ENCODE data around the gene PLCG1.

The PLCG1 gene

DNA sequence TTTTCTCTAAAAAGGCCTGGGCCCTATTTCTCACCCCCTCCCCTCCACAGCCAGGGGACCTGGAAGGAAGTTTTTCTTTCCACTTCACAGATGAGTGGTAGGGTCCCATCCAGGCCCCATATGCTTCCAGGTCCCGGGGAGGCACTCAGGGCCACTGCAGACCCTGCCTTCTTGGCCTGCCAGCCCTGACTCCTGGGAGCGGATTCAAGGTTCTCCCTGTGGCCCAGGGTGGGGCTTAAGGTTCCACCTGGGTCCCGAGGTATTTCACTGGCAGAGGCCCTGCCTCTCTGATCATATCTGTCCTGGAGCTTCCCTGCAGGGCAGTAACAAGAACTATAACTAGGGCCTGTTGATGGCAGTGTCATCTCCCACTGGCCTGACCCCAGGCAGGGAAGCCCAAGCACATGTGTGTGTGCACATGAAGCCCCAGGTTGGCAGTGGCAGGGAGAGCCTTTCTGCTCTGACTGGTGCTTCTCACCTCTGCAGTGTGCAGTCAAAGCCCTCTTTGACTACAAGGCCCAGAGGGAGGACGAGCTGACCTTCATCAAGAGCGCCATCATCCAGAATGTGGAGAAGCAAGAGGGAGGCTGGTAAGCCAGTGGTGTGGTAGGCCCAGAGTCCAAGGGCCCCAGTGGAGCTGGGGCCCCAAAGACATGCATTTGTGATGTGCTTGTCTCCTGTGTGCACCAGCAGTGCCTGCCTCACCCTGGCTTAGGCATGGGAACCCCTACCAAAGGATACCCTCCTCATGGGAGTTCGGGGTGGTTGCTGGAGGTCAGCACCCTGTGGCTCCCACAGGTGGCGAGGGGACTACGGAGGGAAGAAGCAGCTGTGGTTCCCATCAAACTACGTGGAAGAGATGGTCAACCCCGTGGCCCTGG, 31.2 kb downstream of the PLCG1 start:
- DNase-seq, result no peak

- no peak for DNase-seq
Observed at GRCh38 chr20:41169162-41169690, 31.9 kb downstream of the PLCG1 start.

- no peak for DNase-seq
Observed at GRCh38 chr20:41169791-41170351, 32.5 kb downstream of the PLCG1 start.

- no peak for DNase-seq
Observed at GRCh38 chr20:41170386-41171105, 33.2 kb downstream of the PLCG1 start.

DNA sequence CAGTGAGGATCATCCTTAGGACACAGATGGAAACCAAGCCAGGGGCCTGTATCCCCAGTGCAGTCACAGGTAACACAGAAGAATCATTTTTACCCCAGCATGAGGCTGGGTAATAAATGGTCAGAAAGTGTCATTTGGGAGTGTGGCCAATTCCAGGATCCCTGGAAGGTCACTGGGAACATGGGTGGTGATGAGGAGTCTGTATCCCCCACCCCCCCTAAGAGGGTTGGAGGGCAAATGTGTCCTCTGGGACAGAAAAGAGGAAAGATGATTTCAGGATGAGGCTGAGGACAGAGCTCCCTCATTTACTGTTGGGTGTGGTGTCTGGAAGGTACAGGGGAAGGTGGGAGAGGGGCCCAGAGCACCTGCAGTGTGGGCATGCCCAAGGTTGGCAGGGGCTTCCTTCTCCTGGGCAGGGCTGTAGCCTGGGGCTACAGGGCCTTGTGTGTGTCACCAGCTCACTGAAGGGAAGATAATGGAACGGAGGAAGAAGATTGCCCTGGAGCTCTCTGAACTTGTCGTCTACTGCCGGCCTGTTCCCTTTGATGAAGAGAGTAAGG, 34.5 kb downstream of the PLCG1 start:
- DNase-seq, result peak; percentile 3

GRCh38 chr20:41172296-41173140, 35.2 kb downstream of the PLCG1 start:
- DNase-seq, result no peak

DNA sequence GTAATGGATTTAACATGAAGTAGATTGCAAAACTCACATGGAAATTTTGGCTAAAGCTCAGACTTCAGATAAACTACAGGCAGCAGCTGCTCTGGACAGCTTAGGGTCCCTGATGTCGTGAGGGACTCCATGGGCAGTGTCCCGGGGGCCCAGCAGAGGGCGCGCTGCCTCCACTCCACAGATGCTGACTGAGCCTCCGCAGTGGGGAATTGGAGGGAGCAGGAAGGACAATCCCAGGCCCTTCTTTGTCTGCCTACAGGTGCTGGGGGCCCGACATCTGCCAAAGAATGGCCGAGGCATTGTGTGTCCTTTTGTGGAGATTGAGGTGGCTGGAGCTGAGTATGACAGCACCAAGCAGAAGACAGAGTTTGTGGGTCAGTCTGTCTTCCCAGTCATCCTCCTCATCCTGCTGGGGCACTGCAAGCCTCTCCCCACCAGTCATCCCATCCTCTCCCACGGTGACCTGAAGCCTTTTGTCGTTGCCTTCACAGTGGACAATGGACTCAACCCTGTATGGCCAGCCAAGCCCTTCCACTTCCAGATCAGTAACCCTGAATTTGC, 35.9 kb downstream of the PLCG1 start:
- DNase-seq, result peak; percentile 63

DNA sequence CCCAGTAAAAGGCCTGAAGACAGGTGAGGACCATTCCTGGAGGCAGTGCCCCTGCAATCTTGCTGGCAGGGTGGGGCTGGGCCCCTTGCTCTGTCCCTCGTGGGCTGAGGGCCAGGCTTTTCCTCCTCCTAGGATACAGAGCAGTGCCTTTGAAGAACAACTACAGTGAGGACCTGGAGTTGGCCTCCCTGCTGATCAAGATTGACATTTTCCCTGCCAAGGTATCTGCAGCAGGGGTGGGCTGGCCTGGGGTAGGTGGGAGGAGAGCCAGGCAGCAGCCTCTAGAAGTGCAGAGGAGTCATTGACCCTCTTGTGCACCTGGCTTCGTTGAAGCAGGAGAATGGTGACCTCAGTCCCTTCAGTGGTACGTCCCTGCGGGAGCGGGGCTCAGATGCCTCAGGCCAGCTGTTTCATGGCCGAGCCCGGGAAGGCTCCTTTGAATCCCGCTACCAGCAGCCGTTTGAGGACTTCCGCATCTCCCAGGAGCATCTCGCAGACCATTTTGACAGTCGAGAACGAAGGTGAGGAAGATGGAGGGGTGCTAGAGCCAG, 36.5 kb downstream of the PLCG1 start:
- no peak for DNase-seq

- no peak for DNase-seq
Observed at GRCh38 chr20:41174373-41174772, 37.0 kb downstream of the PLCG1 start.

DNA sequence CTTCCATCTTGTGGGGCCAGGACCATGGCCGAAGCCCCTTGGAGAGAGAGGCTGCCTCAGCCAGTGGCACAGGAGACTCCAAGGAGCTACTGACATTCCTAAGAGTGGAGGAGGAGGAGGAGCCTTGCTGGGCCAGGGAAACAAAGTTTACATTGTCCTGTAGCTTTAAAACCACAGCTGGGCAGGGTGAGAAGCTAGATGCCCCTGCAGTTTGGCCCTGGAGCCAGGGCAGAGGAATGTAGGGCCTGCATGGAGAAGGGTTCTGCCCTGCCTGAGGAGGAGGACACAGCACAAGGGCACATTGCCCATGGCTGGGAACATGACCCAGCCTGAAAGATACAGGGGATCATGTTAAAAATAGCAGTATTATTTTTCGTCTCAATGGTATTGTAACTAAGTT, 37.4 kb downstream of the PLCG1 start:
- no peak for DNase-seq

GRCh38 chr20:41175201-41175651, 37.9 kb downstream of the PLCG1 start:
- no peak for DNase-seq

- no peak for DNase-seq
Observed at GRCh38 chr20:41175727-41176330, 38.5 kb downstream of the PLCG1 start.

DNA sequence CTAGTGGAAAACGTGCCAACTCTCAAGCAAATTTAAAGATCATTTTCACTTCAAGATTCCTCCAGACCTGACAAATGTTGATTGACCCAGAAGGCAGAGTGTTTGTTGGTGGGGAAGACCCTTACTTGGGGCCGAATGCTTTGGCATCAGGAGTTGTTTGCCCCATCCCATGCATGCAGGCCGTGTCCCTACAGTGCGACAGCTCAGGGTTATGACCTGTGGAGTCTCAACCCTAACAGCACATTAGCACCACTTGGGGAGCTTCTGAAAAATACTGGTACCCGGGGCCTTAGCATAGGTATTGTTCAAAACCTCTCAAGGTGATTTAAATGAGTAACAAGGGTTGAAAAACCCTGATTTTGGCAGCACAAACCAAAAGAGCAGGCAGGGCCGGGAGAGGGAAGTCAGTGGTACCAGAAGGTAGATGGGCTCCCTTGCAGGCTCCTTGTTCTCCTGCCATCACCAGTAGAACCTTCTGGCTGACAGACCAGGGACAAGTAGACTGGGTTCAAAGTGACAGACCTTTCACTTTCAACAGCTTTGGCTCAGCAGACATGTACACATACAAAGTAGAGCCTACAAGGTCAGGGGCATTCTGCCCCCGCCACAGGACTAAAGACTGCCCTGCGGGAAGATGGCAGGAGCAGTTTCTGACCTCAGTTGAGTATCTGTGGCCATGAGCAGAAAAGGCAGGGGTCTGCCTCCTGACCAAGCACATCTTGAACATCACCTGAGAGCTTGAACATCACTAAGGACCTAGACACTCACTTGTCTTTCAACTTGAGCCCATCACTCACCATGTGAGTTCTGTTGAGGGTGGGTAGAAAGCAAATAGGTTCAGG, 39.6 kb downstream of the PLCG1 start:
- no peak for DNase-seq

DNA sequence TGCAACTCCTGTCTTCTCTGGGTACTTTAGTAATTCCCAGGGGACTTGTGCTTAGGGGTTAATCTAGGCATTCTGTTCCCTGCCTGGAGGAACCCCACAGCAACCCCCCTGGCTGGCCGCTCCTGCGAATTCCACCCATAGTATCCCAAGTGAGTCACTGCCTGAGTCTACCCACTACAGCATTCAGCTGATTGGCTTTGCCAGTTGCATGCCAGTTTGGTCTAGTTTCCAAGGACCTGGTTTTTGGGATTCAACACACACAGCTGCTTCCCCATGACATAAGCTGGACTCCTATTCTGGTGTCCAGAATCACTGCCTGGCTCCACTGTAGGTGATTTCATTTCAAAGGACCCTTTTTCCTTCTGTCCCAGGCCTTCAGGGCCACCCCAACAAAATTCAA, 40.3 kb downstream of the PLCG1 start:
- no peak for DNase-seq

GRCh38 chr20:41178495-41178894, 41.2 kb downstream of the PLCG1 start:
- DNase-seq, result no peak

DNA sequence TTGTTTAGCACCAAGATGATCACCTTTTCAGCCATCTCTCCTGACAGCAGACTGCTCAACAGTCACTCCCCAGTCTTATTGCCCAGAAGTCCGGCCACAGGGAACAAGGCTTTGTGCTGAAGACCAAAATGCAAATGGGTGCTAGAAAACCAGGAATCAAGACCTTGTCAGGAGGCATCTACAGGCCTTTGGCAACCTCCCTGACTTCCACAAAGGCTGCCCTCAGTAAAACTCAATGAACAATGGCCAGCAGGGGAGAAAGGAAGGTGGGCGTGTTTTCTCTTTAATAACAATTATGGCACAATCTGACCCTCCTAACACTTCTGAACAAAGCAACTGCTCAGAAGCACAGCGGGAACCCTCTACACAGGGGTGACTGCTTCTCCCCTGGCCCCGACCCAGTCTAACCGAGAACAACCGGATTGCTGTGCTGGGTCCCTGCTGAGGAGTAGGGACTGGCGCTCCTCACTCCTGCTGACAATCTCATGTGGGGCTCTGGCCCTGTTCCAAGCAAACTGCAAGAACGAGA, 41.6 kb downstream of the PLCG1 start:
- peak; percentile 91 for DNase-seq

DNA sequence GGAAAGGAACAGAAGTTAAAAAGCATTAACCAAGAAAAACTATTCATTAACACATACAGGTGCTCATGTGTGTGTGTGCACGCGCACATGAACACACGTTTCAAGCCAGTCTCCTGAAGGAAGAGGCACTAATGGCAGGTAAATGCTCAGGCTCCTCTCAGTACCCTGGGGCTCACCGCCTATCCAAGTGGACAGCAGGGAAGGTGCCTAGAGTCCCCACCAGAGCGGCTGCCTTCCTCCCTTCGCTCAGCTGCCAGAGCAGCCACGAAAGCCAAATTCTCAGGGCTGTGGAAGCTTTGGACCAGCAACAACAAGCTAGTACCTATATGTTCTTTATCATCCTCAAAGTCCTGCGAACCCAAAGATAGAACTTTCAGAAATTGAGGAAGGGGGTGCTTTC, 42.6 kb downstream of the PLCG1 start:
- no peak for DNase-seq

- no peak for DNase-seq
Observed at GRCh38 chr20:41180599-41181333, 43.4 kb downstream of the PLCG1 start.

DNA sequence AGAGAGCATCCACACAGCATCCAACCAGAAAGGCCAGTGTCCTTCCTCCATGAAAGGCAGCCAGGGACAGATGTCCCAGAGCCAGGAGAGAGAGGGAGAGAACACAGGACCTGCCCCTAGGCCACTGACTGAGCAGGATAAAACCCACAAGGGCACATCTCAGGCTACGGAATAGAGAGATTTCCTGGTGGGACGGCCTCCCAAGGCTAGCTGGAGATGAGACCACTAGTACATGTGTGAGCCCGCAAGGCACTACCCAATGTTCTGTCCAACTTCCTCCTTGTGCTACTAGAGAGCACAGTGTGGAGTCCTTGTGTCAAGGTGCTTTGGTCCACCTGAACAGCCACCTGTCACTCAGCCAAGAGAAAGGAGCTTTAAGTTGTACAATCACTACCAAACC, 44.2 kb downstream of the PLCG1 start:
- no peak for DNase-seq

All from NCI-H69 (cell line).